HepG2 (cell line): ENCODE data around the gene MEX3A. TPM values are rescaled to one million over a fixed set of nuclear protein-coding genes. Genes with fewer than 3 reads are reported as not detected.

Experiments used
- CREB1 ChIP-seq, 2 experiments: fragments of 450-650 bp in 1 of 2; IDR thresholded peaks; 2 replicates each; pipeline ENCODE4 v1.6.1; 2016 to 2017; ENCODE audit warnings: control low read depth in 1 of 2, mild to moderate bottlenecking in 1 of 2, missing compliant biosample characterization in 1 of 2, missing genetic modification characterization in 1 of 2
- GABPB1 ChIP-seq: IDR thresholded peaks from 2 replicates; pipeline ENCODE4 v1.6.1; 2016; ENCODE audit warnings: mild to moderate bottlenecking, missing genetic modification reagents, moderate library complexity, missing compliant biosample characterization
- JUN ChIP-seq: sonication (generic); formaldehyde crosslinking; IDR thresholded peaks from 2 replicates; pipeline ENCODE4 v1.4.0; 2020; ENCODE audit warnings: mild to moderate bottlenecking, missing genetic modification reagents
- NFATC3 ChIP-seq: sonication (generic); formaldehyde crosslinking; IDR thresholded peaks from 2 replicates; pipeline ENCODE4 v1.5.1; 2020; ENCODE audit warnings: mild to moderate bottlenecking, missing genetic modification reagents
- NFIB ChIP-seq: sonication (generic); formaldehyde crosslinking; IDR thresholded peaks from 2 replicates; pipeline ENCODE4 v1.9.0; 2021; ENCODE audit warnings: missing genetic modification reagents, mild to moderate bottlenecking, borderline replicate concordance
- RFX3 ChIP-seq: IDR thresholded peaks from 2 replicates; pipeline ENCODE4 v1.6.1; 2016; ENCODE audit warnings: missing biosample characterization, missing genetic modification reagents
- SMC3 ChIP-seq: IDR thresholded peaks from 2 replicates; pipeline ENCODE4 v1.6.1; 2011; ENCODE audit warnings: low read length, improper control_type of control experiment
- ZEB1 ChIP-seq: IDR thresholded peaks from 2 replicates; pipeline ENCODE4 v1.6.1; 2012; ENCODE audit warnings: mild to moderate bottlenecking, low read depth, inconsistent platforms; ENCODE audit not compliant: insufficient replicate concordance
- ZFY ChIP-seq: sonication (generic); formaldehyde crosslinking; IDR thresholded peaks from 2 replicates; pipeline ENCODE4 v1.4.0; 2020; ENCODE audit warnings: missing genetic modification reagents
- ZMYM3 ChIP-seq: sonication (generic); formaldehyde crosslinking; IDR thresholded peaks from 2 replicates; pipeline ENCODE4 v1.5.1; 2020; ENCODE audit warnings: mild to moderate bottlenecking, missing genetic modification reagents
- ZNF121 ChIP-seq: sonication (generic); formaldehyde crosslinking; IDR thresholded peaks from 2 replicates; pipeline ENCODE4 v1.5.0; 2020; ENCODE audit warnings: mild to moderate bottlenecking, missing genetic modification reagents
- ZNF30 ChIP-seq: sonication (generic); formaldehyde crosslinking; IDR thresholded peaks from 2 replicates; pipeline ENCODE4 v1.5.0; 2020; ENCODE audit warnings: mild to moderate bottlenecking, missing genetic modification reagents
- ZNF337 ChIP-seq: sonication (generic); formaldehyde crosslinking; IDR thresholded peaks from 2 replicates; pipeline ENCODE4 v1.5.1; 2020; ENCODE audit warnings: missing genetic modification reagents, low read depth, mild to moderate bottlenecking, borderline replicate concordance
- ZNF761 ChIP-seq: sonication (generic); formaldehyde crosslinking; conservative IDR thresholded peaks from 2 replicates; pipeline ENCODE4 v1.4.0; 2020; ENCODE audit warnings: mild to moderate bottlenecking, missing genetic modification reagents
- ZSCAN20 ChIP-seq: sonication (generic); formaldehyde crosslinking; IDR thresholded peaks from 2 replicates; pipeline ENCODE4 v1.4.0; 2020; ENCODE audit warnings: missing genetic modification reagents, mild to moderate bottlenecking, borderline replicate concordance
- polyA plus RNA-seq, 8 experiments: library from polyadenylated mRNA; depleted of rRNA in 3 of 8; stranded (reverse) in 7 of 8; unstranded in 1 of 8; fragments of >200 nt; fragmentation: Illumina TruSeq in 4 of 8; extraction: Trizol in 4 of 8; gene quantifications; 2 replicates each; pipeline versions ENCODE4 v1.2.1 to v1.2.3, GENCODE V29; 2011 to 2016; ENCODE audit warnings: low read depth in 4 of 8, missing spikeins in 1 of 8, mixed read lengths in 1 of 8; ENCODE audit not compliant: insufficient read depth in 1 of 8
- total RNA-seq, 5 experiments: library from RNA; depleted of rRNA; stranded (reverse); fragments of >200 nt; fragmentation: Illumina TruSeq; extraction: Trizol; gene quantifications; 2 replicates each; pipeline ENCODE4 v1.2.3, GENCODE V29; 2016; ENCODE audit warnings: low read depth in 1 of 5
- TF ChIP-seq, protein P1 (sequence below): sonication (generic); formaldehyde crosslinking; conservative IDR thresholded peaks from 2 replicates; pipeline ENCODE4 v1.4.0; 2020; ENCODE audit warnings: missing genetic modification reagents
- TF ChIP-seq, protein P2 (sequence below): sonication (generic); formaldehyde crosslinking; IDR thresholded peaks from 2 replicates; pipeline ENCODE4 v1.4.0; 2020; ENCODE audit warnings: missing genetic modification reagents, borderline replicate concordance
- TF ChIP-seq, protein P3 (sequence below): sonication (generic); formaldehyde crosslinking; IDR thresholded peaks from 2 replicates; pipeline ENCODE4 v1.5.0; 2020; ENCODE audit warnings: missing genetic modification reagents
- TF ChIP-seq, protein P4 (sequence below): sonication (generic); formaldehyde crosslinking; IDR thresholded peaks from 2 replicates; pipeline ENCODE4 v1.8.1; 2023; ENCODE audit warnings: mild to moderate bottlenecking, moderate library complexity, missing genetic modification reagents
- TF ChIP-seq, protein P5 (sequence below): sonication (generic); formaldehyde crosslinking; conservative IDR thresholded peaks from 2 replicates; pipeline ENCODE4 v1.4.0; 2020; ENCODE audit warnings: missing genetic modification reagents

MEX3A gene
- total and polyA plus RNA-seq, 2 of the 13 experiments (the other 11 are each of a cell fraction or from before 2014, with no cell fraction given), result 7.6 to 9.1 TPM

DNA sequence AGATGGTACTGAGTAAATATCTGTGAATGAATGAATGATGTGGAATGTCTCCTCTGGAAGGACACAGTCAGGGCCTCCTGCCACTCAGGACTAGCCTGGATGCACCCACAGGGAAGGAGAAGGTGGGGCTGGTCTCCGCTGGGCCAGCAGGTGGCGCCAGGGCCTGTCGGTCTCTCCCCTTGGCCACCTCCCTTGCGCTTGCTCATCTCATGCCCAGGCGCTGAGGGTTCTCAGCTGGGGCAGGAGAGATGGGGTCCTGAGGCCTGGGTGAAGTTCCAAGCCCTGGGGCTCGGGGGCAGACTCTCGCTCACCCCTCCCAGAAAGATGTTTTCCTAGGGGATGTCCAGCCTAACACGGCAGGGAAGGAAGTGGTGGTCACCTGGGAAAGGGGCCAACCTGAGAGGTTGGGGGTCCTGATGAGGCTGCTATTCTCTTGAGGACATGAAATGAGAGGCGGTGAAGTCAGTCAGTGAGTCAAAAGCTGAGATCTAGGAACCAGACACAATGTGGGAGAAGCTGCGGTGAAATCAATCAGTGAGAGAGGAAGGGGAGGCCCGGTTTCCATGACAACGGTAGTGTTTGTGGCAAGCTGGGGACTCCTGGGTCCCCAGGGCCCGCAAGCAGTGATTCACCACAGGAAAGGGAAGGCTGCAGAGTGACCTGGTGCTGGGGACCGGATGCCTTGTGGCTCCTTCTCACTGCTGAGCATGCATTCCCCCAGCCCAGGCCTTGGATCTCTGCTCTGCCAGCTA, 14.6 kb upstream of the MEX3A start (continued):
- TF ChIP-seq NFIB (no peak), ZNF121 (no peak), ZNF337 (no peak), CREB1 (IDR thresholded peaks at IDR 0.05) (no peak), CREB1 (CRISPR knock-in tag; IDR thresholded peaks at IDR 0.05) (no peak), JUN (CRISPR knock-in tag) (peak; percentile 76; the same call in 1 of the 2 replicates), ZFY (CRISPR knock-in tag) (no peak; the same call in 1 of the 2 replicates), RFX3 (CRISPR knock-in tag) (no peak), ZNF761 (CRISPR knock-in tag) (0 out of 2 replicates have a peak, but pooled peaks have one; percentile 49), ZEB1 (no peak), ZMYM3 (CRISPR knock-in tag) (no peak), NFATC3 (CRISPR knock-in tag) (0 out of 2 replicates have a peak, but pooled peaks have one; percentile 42), SMC3 (peak; percentile 88), ZSCAN20 (CRISPR knock-in tag) (no peak), ZNF30 (CRISPR knock-in tag) (no peak), GABPB1 (CRISPR knock-in tag) (peak; percentile 51; the same call in 1 of the 2 replicates)
- TF ChIP-seq, protein P1, sequence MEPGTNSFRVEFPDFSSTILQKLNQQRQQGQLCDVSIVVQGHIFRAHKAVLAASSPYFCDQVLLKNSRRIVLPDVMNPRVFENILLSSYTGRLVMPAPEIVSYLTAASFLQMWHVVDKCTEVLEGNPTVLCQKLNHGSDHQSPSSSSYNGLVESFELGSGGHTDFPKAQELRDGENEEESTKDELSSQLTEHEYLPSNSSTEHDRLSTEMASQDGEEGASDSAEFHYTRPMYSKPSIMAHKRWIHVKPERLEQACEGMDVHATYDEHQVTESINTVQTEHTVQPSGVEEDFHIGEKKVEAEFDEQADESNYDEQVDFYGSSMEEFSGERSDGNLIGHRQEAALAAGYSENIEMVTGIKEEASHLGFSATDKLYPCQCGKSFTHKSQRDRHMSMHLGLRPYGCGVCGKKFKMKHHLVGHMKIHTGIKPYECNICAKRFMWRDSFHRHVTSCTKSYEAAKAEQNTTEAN, result no peak
- TF ChIP-seq, protein P2, sequence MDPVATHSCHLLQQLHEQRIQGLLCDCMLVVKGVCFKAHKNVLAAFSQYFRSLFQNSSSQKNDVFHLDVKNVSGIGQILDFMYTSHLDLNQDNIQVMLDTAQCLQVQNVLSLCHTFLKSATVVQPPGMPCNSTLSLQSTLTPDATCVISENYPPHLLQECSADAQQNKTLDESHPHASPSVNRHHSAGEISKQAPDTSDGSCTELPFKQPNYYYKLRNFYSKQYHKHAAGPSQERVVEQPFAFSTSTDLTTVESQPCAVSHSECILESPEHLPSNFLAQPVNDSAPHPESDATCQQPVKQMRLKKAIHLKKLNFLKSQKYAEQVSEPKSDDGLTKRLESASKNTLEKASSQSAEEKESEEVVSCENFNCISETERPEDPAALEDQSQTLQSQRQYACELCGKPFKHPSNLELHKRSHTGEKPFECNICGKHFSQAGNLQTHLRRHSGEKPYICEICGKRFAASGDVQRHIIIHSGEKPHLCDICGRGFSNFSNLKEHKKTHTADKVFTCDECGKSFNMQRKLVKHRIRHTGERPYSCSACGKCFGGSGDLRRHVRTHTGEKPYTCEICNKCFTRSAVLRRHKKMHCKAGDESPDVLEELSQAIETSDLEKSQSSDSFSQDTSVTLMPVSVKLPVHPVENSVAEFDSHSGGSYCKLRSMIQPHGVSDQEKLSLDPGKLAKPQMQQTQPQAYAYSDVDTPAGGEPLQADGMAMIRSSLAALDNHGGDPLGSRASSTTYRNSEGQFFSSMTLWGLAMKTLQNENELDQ (CRISPR knock-in tag), result no peak
- TF ChIP-seq, protein P3, sequence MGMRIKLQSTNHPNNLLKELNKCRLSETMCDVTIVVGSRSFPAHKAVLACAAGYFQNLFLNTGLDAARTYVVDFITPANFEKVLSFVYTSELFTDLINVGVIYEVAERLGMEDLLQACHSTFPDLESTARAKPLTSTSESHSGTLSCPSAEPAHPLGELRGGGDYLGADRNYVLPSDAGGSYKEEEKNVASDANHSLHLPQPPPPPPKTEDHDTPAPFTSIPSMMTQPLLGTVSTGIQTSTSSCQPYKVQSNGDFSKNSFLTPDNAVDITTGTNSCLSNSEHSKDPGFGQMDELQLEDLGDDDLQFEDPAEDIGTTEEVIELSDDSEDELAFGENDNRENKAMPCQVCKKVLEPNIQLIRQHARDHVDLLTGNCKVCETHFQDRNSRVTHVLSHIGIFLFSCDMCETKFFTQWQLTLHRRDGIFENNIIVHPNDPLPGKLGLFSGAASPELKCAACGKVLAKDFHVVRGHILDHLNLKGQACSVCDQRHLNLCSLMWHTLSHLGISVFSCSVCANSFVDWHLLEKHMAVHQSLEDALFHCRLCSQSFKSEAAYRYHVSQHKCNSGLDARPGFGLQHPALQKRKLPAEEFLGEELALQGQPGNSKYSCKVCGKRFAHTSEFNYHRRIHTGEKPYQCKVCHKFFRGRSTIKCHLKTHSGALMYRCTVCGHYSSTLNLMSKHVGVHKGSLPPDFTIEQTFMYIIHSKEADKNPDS (CRISPR knock-in tag), result no peak
- TF ChIP-seq, protein P4, sequence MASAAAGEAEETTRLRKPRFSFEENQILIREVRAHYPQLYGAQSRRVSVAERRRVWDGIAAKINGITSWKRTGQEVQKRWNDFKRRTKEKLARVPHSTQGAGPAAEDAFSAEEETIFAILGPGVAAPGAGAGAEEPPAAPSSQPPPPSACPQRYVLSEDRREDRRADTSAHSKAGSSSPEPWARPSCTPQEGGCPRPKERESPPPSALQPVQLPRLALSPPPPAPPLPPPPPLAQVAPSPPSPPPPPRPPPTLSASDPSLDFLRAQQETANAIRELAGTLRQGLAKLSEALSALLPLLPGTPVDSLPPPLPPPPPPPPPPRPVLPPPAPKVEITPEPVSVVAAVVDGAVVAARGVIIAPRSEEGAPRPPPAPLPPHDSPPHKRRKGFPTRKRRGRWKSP, result 0 out of 2 replicates have a peak, but pooled peaks have one; percentile 30
- TF ChIP-seq, protein P5, sequence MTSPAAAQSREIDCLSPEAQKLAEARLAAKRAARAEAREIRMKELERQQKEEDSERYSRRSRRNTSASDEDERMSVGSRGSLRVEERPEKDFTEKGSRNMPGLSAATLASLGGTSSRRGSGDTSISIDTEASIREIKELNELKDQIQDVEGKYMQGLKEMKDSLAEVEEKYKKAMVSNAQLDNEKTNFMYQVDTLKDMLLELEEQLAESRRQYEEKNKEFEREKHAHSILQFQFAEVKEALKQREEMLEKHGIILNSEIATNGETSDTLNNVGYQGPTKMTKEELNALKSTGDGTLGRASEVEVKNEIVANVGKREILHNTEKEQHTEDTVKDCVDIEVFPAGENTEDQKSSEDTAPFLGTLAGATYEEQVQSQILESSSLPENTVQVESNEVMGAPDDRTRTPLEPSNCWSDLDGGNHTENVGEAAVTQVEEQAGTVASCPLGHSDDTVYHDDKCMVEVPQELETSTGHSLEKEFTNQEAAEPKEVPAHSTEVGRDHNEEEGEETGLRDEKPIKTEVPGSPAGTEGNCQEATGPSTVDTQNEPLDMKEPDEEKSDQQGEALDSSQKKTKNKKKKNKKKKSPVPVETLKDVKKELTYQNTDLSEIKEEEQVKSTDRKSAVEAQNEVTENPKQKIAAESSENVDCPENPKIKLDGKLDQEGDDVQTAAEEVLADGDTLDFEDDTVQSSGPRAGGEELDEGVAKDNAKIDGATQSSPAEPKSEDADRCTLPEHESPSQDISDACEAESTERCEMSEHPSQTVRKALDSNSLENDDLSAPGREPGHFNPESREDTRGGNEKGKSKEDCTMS (CRISPR knock-in tag), result no peak
